ENCODE data around the gene EMILIN3. TPM values are rescaled to one million over a fixed set of nuclear protein-coding genes. Genes with fewer than 3 reads are reported as not detected.
A peak's percentile ranks its signal among the peaks of the same experiment; 100 is the strongest.

The EMILIN3 gene
- total and polyA plus RNA-seq, 5 donors from 2014 or later = not detected

- Mint-ChIP-seq H3K36me3 (no peaks in the 10 kb centered on the region), H3K9me3 (peaks cover 0 to 3% (median 2%) of the 10 kb centered on the region in 7 donors), H3K4me1 (no peaks in the 10 kb centered on the region), H3K27ac (no peak overlapping the region), H3K27me3 (peaks cover 12% of the 10 kb centered on the region), H3K4me3 (no peak overlapping the region)
- H3K36me3 ChIP-seq (ENCODE audit: control insufficient read depth, insufficient read depth, low read length) = no peaks in the 10 kb centered on the region
- no peaks in the 10 kb centered on the region for H3K9me3 ChIP-seq (ENCODE audit: control insufficient read depth in 2 of 2, low read length in 2 of 2)
- no peak overlapping the region for H3K27ac ChIP-seq (ENCODE audit: insufficient read depth, low read length, poor library complexity, severe bottlenecking)
- no peak overlapping the region for H3K4me3 ChIP-seq (ENCODE audit: low read depth, low read length)
- ATAC-seq (ENCODE audit: low read depth in 2 of 2) (no peak), DNase-seq (no peak)
- H3K4me1 ChIP-seq (ENCODE audit: control insufficient read depth, insufficient read depth, low read length, poor library complexity, severe bottlenecking) = no peaks in the 10 kb centered on the region
- H3K27me3 ChIP-seq (ENCODE audit: control insufficient read depth, insufficient read depth, low read length) = no peaks in the 10 kb centered on the region
Measured at GRCh38 chr20:41387444-41387851, 20.8 kb upstream of the EMILIN3 start.

- ATAC-seq (ENCODE audit: low read depth in 2 of 2) = no peak
- peaks cover 0 to 3% (median 2%) of the 10 kb centered on the region in 7 donors for H3K9me3 Mint-ChIP-seq
- H3K4me3 Mint-ChIP-seq = no peak overlapping the region
Measured at GRCh38 chr20:41386502-41387427, 20.1 kb upstream of the EMILIN3 start.

GRCh38 chr20:41382791-41383305 lies 16.2 kb upstream of the EMILIN3 start:
- DNase-seq (no peak), ATAC-seq (ENCODE audit: low read depth in 2 of 2) (no peak)
- Histone ChIP-seq H3K9me3 (ENCODE audit: control insufficient read depth in 2 of 2, low read length in 2 of 2) (no peaks in the 10 kb centered on the region), H3K36me3 (ENCODE audit: control insufficient read depth, insufficient read depth, low read length) (no peaks in the 10 kb centered on the region), H3K27ac (ENCODE audit: insufficient read depth, low read length, poor library complexity, severe bottlenecking) (no peak overlapping the region), H3K27me3 (ENCODE audit: control insufficient read depth, insufficient read depth, low read length) (no peaks in the 10 kb centered on the region), H3K4me3 (ENCODE audit: low read depth, low read length) (no peak overlapping the region), H3K4me1 (ENCODE audit: control insufficient read depth, insufficient read depth, low read length, poor library complexity, severe bottlenecking) (no peaks in the 10 kb centered on the region)
- H3K9me3 Mint-ChIP-seq = peaks cover 0 to 3% (median 2%) of the 10 kb centered on the region in 7 donors
- H3K36me3 Mint-ChIP-seq = no peaks in the 10 kb centered on the region
- peaks cover 39% of the 10 kb centered on the region for H3K27me3 Mint-ChIP-seq
- H3K4me3 Mint-ChIP-seq = no peak overlapping the region
- no peaks in the 10 kb centered on the region for H3K4me1 Mint-ChIP-seq
- no peak overlapping the region for H3K27ac Mint-ChIP-seq

More at GRCh38 chr20:41386502-41387427, 20.1 kb upstream of the EMILIN3 start:
- Mint-ChIP-seq H3K27ac (no peak overlapping the region), H3K36me3 (no peaks in the 10 kb centered on the region), H3K27me3 (peaks cover 18% of the 10 kb centered on the region), H3K4me1 (no peaks in the 10 kb centered on the region)
- H3K4me3 ChIP-seq (ENCODE audit: low read depth, low read length) = no peak overlapping the region
- no peaks in the 10 kb centered on the region for H3K36me3 ChIP-seq (ENCODE audit: control insufficient read depth, insufficient read depth, low read length)
- no peak overlapping the region for H3K27ac ChIP-seq (ENCODE audit: insufficient read depth, low read length, poor library complexity, severe bottlenecking)
- no peaks in the 10 kb centered on the region for H3K27me3 ChIP-seq (ENCODE audit: control insufficient read depth, insufficient read depth, low read length)
- no peak for DNase-seq
- no peaks in the 10 kb centered on the region for H3K9me3 ChIP-seq (ENCODE audit: control insufficient read depth in 2 of 2, low read length in 2 of 2)
- no peaks in the 10 kb centered on the region for H3K4me1 ChIP-seq (ENCODE audit: control insufficient read depth, insufficient read depth, low read length, poor library complexity, severe bottlenecking)

- peaks cover 0 to 3% (median 2%) of the 10 kb centered on the region in 7 donors for H3K9me3 Mint-ChIP-seq
- no peak overlapping the region for H3K27ac Mint-ChIP-seq
- H3K27me3 Mint-ChIP-seq = peaks cover 53% of the 10 kb centered on the region
- DNase-seq (no peak), ATAC-seq (ENCODE audit: low read depth in 2 of 2) (no peak)
- H3K36me3 Mint-ChIP-seq = no peaks in the 10 kb centered on the region
- H3K9me3 ChIP-seq (ENCODE audit: control insufficient read depth in 2 of 2, low read length in 2 of 2) = no peaks in the 10 kb centered on the region
- H3K27ac ChIP-seq (ENCODE audit: insufficient read depth, low read length, poor library complexity, severe bottlenecking) = no peak overlapping the region
- H3K4me3 Mint-ChIP-seq = no peak overlapping the region
- H3K4me3 ChIP-seq (ENCODE audit: low read depth, low read length) = no peak overlapping the region
- H3K36me3 ChIP-seq (ENCODE audit: control insufficient read depth, insufficient read depth, low read length) = no peaks in the 10 kb centered on the region
- H3K4me1 Mint-ChIP-seq = no peaks in the 10 kb centered on the region
- no peaks in the 10 kb centered on the region for H3K27me3 ChIP-seq (ENCODE audit: control insufficient read depth, insufficient read depth, low read length)
- H3K4me1 ChIP-seq (ENCODE audit: control insufficient read depth, insufficient read depth, low read length, poor library complexity, severe bottlenecking) = no peaks in the 10 kb centered on the region
Measured at GRCh38 chr20:41380551-41381193, 14.1 kb upstream of the EMILIN3 start.

- Histone ChIP-seq H3K4me3 (ENCODE audit: low read depth, low read length) (no peak overlapping the region), H3K27ac (ENCODE audit: insufficient read depth, low read length, poor library complexity, severe bottlenecking) (no peak overlapping the region), H3K4me1 (ENCODE audit: control insufficient read depth, insufficient read depth, low read length, poor library complexity, severe bottlenecking) (no peaks in the 10 kb centered on the region), H3K27me3 (ENCODE audit: control insufficient read depth, insufficient read depth, low read length) (no peaks in the 10 kb centered on the region), H3K36me3 (ENCODE audit: control insufficient read depth, insufficient read depth, low read length) (no peaks in the 10 kb centered on the region), H3K9me3 (ENCODE audit: control insufficient read depth in 2 of 2, low read length in 2 of 2) (no peaks in the 10 kb centered on the region)
- no peak for ATAC-seq (ENCODE audit: low read depth in 2 of 2)
- no peak for DNase-seq
- H3K4me3 Mint-ChIP-seq = no peak overlapping the region
- no peaks in the 10 kb centered on the region for H3K36me3 Mint-ChIP-seq
- H3K27ac Mint-ChIP-seq = peak overlapping the region in 1 of 3 donors; percentile 5
- no peaks in the 10 kb centered on the region for H3K4me1 Mint-ChIP-seq
- peaks cover 0 to 3% (median 2%) of the 10 kb centered on the region in 7 donors for H3K9me3 Mint-ChIP-seq
- peaks cover 53% of the 10 kb centered on the region for H3K27me3 Mint-ChIP-seq
Measured at GRCh38 chr20:41379551-41379950, 12.9 kb upstream of the EMILIN3 start.

- no peak overlapping the region for H3K4me3 Mint-ChIP-seq
- peaks cover 0 to 8% (median 0%) of the 10 kb centered on the region in 7 donors for H3K9me3 Mint-ChIP-seq
- DNase-seq (no peak), ATAC-seq (ENCODE audit: low read depth in 2 of 2) (no peak)
- H3K9me3 ChIP-seq (ENCODE audit: control insufficient read depth in 2 of 2, low read length in 2 of 2) = no peaks in the 10 kb centered on the region
- peaks cover 4% of the 10 kb centered on the region for H3K36me3 Mint-ChIP-seq
- no peak overlapping the region for H3K4me3 ChIP-seq (ENCODE audit: low read depth, low read length)
- no peaks in the 10 kb centered on the region for H3K27me3 ChIP-seq (ENCODE audit: control insufficient read depth, insufficient read depth, low read length)
- no peak overlapping the region for H3K27ac Mint-ChIP-seq
- no peaks in the 10 kb centered on the region for H3K4me1 Mint-ChIP-seq
- no peaks in the 10 kb centered on the region for H3K36me3 ChIP-seq (ENCODE audit: control insufficient read depth, insufficient read depth, low read length)
- H3K4me1 ChIP-seq (ENCODE audit: control insufficient read depth, insufficient read depth, low read length, poor library complexity, severe bottlenecking) = no peaks in the 10 kb centered on the region
- no peak overlapping the region for H3K27ac ChIP-seq (ENCODE audit: insufficient read depth, low read length, poor library complexity, severe bottlenecking)
- H3K27me3 Mint-ChIP-seq = peaks cover 47% of the 10 kb centered on the region
Measured at GRCh38 chr20:41377275-41377674, 10.7 kb upstream of the EMILIN3 start.

- Mint-ChIP-seq H3K27ac (no peak overlapping the region), H3K27me3 (peaks cover 41% of the 10 kb centered on the region), H3K4me1 (no peaks in the 10 kb centered on the region), H3K36me3 (peaks cover 4% of the 10 kb centered on the region), H3K4me3 (no peak overlapping the region), H3K9me3 (peaks cover 0 to 8% (median 0%) of the 10 kb centered on the region in 7 donors)
- no peaks in the 10 kb centered on the region for H3K4me1 ChIP-seq (ENCODE audit: control insufficient read depth, insufficient read depth, low read length, poor library complexity, severe bottlenecking)
- no peaks in the 10 kb centered on the region for H3K9me3 ChIP-seq (ENCODE audit: control insufficient read depth in 2 of 2, low read length in 2 of 2)
- no peak for DNase-seq
- no peak overlapping the region for H3K27ac ChIP-seq (ENCODE audit: insufficient read depth, low read length, poor library complexity, severe bottlenecking)
- H3K4me3 ChIP-seq (ENCODE audit: low read depth, low read length) = no peak overlapping the region
- no peaks in the 10 kb centered on the region for H3K27me3 ChIP-seq (ENCODE audit: control insufficient read depth, insufficient read depth, low read length)
- no peak for ATAC-seq (ENCODE audit: low read depth in 2 of 2)
- no peaks in the 10 kb centered on the region for H3K36me3 ChIP-seq (ENCODE audit: control insufficient read depth, insufficient read depth, low read length)
Measured at GRCh38 chr20:41376349-41376748, 9.7 kb upstream of the EMILIN3 start.

Data from CD4-positive, CD25-positive, alpha-beta regulatory T cell (primary cell).